ENCODE measurements around the gene CTU2.

The CTU2 gene

GRCh38 chr16:88697831-88698615 is 8.3 kb upstream of the CTU2 start:
- no peak for FAIRE-seq

- FAIRE-seq: no peak
Observed at GRCh38 chr16:88698646-88699045, 7.7 kb upstream of the CTU2 start.

GRCh38 chr16:88699180-88699579 is 7.1 kb upstream of the CTU2 start:
- FAIRE-seq: no peak

DNA sequence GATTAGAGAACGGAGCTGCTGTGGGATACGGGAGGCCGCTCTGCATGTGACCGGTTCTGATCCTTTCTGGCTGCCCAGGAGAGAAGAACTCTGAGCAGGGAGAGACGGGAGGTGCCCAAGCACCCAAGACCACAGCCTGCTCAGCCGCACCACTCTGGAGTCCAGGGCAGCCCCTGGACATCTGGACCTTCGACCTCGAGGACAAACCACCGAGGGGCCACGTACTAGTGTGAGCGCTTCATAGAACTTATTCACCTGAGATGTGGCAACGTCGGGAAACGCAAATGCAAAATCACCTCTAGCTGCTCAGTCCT is 6.0 kb upstream of the CTU2 start:
- FAIRE-seq: no peak

GRCh38 chr16:88700636-88701482 is 5.4 kb upstream of the CTU2 start:
- no peak for FAIRE-seq

- FAIRE-seq: no peak
Observed at GRCh38 chr16:88701581-88702370, 4.5 kb upstream of the CTU2 start.

DNA sequence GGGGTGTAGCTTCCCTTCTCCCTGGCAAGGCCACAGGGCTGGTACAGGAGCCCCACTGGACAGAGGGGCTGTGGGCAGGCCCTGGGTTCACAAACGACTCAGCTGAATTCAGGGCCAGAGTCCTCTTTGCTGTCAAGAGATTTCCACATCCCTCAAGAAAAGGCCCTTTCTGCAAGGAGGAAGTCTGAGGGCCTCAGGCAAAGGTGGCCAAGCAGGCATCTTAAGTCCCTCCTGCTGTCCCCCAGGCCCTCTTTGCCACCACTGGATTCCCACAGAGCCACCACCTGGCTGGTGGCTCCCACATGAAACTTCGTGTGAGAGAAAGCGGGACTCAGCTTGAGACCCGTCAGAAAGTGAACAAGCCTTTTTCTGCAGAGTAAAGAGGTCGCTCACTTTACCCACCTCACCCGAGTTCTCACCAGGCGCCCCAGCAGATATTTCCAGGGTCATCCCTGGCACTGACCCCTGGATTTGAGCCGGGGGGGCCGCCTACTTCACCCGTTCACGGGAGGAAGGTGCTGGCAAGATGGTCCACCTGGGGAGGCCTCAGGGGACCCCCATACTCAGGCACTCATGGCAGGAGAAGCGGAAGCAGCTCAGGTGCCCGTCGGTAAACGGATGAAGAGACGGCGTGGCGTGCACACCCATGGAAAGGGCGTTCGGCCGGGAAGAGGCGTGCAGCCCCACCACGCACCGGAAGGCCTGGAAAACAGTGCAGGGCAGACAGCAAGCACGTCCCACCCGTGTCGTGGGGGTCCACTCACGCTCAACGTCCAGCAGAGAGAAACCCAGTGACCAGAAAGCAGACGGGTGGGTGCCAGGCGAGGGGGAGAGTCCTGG is 3.7 kb upstream of the CTU2 start:
- FAIRE-seq: no peak

GRCh38 chr16:88703486-88704309 is 2.6 kb upstream of the CTU2 start:
- FAIRE-seq: no peak

GRCh38 chr16:88705076-88705684 is 1.1 kb upstream of the CTU2 start:
- FAIRE-seq: no peak

DNA sequence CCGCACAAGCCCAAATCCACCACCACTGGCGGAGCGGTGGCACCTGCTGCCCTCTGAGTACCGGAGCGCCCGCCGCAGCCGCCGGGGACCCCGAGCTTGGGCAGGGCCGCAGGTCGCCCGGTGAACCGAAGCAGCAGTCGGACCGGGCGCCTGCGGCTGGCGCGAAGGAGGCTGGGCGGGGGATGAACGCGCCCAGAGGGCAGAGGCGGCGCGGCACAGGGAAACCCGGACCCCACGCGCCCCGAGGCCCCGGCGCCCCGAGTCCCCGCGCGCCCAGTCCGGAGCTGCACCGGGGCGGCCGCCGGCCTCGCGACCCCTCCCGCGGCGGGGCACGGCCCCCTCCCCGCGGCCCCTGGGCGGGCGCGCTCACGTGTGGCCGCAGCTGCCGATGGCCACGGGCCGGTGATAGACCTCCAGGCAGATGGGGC is 488 bp upstream of the CTU2 start:
- no peak for FAIRE-seq

GRCh38 chr16:88706965-88707826 is 893 bp downstream of the CTU2 start:
- FAIRE-seq: no peak

GRCh38 chr16:88710556-88710955 is 4.3 kb downstream of the CTU2 start:
- FAIRE-seq: no peak

GRCh38 chr16:88711750-88712340 is 5.5 kb downstream of the CTU2 start:
- FAIRE-seq: no peak

GRCh38 chr16:88712362-88712979 is 6.2 kb downstream of the CTU2 start:
- no peak for FAIRE-seq

DNA sequence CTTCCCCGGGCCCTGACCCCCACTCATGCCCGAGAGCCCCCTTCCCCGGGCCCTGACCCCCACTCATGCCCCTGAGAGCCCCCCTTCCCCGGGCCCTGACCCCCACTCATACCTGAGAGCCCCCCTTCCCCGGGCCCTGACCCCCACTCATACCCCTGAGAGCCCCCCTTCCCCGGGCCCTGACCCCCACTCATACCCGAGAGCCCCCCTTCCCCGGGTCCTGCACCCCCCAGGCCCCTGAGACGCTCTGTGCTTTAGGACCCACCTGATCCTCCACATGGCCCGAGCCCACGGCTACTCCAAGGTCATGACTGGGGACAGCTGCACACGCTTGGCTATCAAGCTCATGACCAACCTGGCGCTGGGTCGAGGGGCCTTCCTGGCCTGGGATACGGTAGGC is 6.8 kb downstream of the CTU2 start:
- FAIRE-seq: no peak

GRCh38 chr16:88713568-88714419 is 7.5 kb downstream of the CTU2 start:
- no peak for FAIRE-seq

DNA sequence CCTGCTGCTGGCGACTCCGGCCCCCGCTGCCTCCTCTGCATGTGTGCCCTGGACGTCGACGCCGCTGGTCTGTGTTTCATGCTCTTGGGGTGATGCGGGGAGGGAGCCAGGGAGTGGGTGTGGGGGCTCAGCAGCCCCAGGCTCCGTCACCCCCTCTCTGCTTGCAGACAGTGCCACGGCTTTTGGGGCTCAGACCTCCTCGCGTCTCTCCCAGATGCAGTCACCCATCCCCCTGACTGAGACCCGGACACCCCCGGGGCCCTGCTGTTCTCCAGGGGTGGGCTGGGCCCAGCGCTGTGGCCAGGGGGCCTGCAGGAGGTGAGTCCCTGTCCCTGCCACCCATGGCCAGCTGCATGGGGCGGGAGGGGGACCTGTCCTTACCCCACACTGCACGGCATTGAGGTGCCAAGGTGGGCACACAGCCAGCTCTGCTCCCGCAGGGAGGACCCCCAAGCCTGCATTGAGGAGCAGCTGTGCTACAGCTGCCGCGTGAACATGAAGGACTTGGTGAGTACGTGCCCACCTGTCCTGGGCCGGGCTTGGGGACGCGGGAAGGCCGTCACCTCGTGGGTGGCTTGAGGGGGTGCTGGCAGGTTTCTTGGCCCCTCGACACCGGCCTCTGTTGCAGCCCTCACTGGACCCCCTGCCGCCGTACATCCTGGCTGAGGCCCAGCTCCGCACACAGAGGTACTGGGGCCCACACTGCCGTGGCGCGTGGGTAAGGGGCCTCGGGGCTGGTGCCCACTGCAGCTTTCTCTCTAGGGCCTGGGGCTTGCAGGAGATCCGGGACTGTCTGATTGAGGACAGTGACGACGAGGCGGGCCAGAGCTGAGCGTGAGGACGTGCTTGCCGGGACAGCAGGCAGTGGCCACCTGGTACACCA is 8.4 kb downstream of the CTU2 start:
- no peak for FAIRE-seq
